Peyer's patch (tissue), 4 donors: ENCODE results near the gene COX8C.

Experiments used
- CTCF ChIP-seq, 6 experiments: fragments of 450-650 bp in 4 of 6; fragments of 200-600 bp in 2 of 6; sonication (generic) in 1 of 6; IDR thresholded peaks; one replicate each; pipeline ENCODE4 v1.5.1; 2017 to 2019; ENCODE audit warnings: antibody characterized with exemption in 6 of 6, mild to moderate bottlenecking in 3 of 6, moderate library complexity in 1 of 6
- POLR2A ChIP-seq, 2 donors: fragments of 450-650 bp; IDR thresholded peaks; one replicate each; pipeline ENCODE4 v1.5.1; 2017; ENCODE audit warnings: antibody characterized with exemption in 2 of 2, mild to moderate bottlenecking in 2 of 2, moderate library complexity in 2 of 2

- no peak for TF ChIP-seq POLR2A (IDR thresholded peaks at IDR 0.05)
- no peak for TF ChIP-seq CTCF (IDR thresholded peaks at IDR 0.05)
These were observed 29.6 kb upstream of the COX8C start for GRCh38 chr14:93317210-93317874.
